ENCODE measurements around the gene VWA2.
A peak's percentile ranks its signal among the peaks of the same experiment; 100 is the strongest.

VWA2 gene

DNA sequence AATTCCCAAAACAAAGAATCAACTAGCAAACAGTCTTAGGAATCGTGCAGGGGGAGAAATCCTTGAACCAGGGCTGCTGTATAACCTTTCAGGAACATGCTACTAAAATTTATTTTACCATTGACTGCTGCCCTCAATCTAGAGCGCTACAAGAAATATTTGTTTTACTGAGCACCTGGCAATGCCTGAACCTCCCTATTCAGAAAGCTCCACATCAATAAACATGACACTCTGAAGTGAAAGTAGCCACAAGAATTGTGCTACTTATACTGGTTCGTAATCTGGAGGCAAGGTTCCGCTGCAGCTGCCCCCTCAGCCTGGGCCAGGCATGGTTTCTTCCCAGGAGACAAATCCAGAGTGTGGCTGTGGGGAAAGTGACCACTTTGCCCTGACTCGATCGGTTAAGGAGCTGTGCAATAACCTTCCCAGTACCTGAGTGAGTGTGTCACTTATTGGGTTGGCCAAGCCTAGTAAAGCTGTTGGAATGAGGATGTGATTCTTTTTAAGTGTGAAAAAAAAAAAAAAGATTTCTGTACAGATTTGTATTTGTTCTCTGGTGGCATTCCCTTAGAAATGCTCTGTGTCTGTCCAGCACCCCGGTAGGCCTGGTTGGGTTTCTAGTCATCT is 7.7 kb downstream of the VWA2 start:
- no peak for DNase-seq

DNA sequence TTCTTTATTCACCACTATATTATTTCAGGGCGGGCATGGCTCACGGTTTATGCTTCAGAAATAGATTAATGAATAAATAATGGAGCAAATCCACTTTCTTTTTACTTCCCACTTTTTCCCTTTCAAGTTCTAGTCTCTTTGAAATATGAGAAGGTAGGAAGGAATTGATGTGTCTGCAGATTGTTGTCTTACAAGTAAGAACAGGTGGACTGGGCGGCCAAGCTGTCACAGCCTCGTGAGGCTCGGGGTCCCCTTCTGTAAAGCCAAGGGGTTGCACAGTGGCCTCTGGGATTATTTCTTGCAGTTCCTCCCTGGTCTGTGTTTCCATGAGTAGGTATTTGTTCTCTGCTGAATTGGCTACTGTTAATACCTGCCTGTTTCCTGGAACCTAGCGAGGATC is 11.2 kb downstream of the VWA2 start:
- DNase-seq, result no peak

DNA sequence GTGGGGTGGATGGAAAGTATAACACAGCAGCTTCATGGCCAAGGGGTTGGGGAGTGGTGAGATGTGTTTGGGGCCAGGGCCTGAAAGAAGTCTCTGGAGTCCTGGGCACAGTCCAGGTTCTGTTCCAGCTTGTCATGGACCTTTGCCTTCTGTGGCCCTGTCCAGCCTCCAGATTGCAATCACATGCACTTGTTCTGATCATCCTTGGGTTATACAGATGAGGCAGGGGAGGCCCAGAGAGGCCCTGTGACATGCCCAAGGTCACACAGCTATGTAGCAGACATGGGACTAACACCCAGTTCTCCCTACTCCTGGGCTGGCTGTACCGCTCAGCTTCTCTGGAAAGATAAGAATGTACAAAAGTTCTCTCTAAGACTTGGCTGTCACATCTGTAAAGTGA is 11.7 kb downstream of the VWA2 start:
- no peak for DNase-seq

DNA sequence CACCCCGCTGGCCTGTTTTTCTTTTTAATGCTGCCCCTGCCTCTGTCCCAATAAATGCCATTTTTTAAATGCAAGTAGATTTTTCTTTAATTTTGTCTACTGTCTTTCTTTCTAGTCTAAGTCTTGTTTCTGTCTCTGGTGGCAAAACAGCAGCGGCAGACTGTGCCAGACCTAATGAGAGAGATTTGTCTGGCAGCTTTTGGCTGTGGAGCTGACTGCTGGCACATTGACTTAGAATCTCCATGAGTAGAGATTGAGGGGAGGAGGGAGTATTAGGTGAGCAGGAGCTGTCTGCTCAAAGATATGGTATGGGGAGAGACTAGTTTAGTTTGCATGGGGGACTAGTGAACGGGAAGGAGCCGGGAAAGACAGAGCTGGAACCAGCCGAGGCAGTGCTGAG is 13.0 kb downstream of the VWA2 start:
- DNase-seq, result no peak

DNA sequence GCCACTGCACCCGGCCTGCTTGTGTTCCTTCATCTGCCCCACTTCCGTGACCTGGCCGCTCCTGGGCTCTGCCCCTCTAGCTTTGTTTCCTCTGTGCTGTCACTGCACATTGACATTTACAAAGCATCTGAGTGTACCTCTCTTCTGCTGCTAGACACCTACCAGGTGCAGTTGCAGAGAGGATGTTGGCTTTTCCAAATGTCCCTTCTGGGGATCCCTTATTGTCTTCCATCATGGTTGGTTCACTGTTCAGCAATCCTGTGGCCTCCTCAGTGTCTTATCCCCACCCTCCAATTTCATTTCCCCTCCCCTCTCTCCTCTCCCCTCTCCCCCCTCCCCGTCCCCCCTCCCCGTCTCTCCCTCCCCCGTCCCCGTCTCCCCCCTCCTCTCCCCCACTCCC is 13.8 kb downstream of the VWA2 start:
- no peak for DNase-seq

DNA sequence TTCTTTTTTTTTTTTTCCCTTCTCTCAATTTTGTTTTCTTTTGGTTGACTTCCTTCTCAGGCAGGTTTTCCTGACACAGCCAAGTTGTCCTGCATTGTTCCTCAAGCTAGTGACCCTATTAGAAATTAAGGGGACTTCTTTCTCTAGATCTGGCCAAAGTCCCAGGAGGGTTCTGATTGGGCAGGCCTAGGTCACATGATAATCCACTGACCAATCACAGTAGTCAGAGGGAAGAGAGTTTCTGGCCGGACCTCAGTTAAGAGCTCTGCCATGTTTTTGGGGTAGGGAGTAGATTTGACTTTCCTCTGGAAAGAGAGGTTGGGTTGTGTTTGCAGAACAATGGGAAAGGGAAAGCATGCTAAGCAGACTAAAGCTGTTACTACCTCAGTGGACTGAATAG is 16.2 kb downstream of the VWA2 start:
- DNase-seq, result no peak

DNA sequence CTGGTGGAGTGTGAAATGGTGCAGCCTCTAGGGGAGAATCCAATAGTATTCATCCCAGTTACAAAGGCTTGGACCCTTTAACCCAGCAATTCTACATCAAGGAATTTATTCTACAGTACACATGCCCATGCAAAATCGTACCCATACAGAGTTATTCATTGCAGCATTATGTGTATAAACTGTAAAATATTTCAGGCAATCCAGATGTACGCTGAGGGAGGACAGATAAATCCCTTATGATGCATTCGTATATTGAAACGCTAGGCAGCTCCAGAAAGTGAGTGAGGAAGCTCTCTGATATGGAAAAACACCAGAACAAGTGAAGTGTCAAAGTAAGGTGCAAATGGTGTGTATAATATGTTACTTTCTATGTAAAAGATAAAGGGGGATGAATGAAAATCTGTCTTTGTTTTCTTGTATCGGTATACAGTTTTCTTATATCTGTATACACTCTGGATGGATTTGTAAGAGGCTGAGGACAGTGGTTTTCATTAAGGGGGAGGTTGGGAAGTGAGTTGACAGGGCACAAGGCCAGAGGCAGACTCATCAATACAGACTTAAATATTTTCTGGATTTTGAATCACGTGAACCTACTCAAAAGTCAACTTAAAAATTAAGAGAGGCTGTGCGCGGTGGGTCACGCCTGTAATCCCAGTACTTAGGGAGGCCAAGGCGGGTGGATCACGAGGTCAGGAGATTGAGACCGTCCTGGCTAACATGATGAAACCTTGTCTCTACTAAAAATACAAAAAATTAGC is 17.1 kb downstream of the VWA2 start:
- no peak for DNase-seq

DNA sequence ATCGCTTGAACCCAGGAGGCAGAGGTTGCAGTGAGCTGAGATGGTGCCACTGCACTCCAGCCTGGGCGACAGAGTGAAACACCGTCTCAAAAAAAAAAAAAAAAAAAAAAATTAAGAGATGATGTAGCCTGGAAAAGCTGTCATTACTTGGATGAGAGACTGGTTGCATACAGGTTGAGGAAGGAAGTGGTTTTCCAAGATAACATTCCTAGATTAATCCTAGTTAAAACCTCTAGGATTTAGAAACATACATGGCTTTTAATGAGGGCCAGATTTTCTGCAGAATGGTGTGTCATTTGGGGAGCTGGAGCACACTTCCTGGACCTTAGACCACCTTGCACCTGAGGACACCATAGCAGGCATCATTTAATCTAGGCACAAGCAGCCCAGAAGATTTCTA is 17.8 kb downstream of the VWA2 start:
- DNase-seq, result peak; percentile 53

DNA sequence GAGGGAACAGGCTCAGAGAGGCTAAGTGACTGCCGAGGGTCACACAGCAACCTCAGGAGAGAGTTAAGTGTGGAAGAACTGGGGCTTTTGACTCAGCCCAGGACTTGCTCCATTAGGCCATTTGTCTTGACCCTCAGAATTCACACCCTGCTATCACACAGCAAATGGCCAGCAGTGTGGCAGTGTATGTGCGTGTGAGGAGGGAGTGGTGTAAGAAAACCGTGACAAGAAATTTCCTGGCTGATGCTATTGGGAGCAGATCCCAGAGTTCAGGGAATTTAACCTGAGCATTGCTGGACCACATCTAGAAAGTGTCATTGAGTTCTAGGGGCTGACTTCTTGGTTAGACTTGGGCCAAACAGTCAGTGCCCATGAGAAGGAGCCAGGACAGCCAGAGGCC is 18.4 kb downstream of the VWA2 start:
- no peak for DNase-seq

DNA sequence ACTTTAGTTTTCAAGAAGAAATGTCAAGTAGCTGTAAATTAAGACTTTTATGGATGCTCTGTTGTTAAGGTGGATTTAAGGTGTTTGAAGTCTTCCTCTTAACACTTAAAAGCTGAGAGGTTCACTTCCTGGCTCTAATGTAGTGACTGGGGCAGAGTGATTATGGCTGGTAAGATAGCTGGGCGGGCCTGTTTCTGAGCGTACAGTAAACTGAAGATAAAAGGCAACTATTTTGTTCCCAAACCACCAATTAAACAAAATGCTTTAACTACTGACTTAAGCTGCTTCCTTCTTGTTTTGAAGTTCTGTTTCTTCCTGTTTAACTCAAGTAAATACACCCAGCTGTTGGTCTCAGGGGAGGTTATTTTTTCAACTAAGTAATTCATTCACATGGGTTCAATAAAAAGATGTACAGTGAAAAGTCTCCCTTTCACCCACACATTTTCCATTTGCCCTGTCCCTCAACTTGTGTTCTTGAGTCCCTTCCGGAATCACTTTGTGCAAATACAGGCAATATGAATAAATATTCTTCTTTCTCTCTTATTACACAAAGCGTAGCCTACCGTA is 19.3 kb downstream of the VWA2 start:
- no peak for DNase-seq

DNA sequence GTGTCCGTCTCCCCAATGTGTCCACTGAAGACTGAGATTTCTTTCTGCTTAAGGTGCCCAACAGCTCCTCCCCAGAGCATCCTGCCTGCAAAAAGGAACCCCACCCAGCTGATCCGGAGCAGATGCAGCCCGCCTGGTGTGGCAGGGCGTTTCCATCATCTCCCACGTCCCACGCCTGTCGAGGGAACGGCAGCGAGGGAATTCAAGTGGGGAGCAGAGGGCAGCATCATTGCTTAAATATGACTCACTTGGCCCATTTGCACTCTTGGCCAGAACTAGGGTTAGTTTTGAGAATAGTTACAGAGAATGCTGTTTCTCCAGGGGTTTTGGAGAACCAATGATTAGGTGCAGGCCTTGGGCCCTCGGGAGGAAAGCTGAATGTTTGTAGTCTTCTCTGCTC is 20.8 kb downstream of the VWA2 start:
- no peak for DNase-seq

DNA sequence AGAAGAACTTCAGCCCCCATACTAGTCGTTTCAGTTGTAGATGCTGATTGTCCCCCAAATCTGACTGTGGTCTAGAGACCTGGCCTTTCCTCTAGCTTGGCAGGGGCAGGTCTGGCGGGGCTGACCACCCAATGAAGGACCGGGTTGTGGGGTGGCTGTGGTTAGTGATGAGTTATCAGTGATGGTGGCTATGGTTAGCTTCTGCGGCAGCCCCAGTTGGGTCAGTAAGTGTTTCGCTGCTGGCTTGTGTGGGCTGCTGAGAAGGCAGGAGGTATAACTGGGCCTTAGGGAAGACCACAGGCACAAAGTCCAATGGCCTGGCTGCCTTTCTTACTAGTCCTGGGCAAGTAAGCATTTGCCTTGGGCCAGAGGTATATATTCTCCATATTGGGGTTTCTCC is 21.3 kb downstream of the VWA2 start:
- no peak for DNase-seq

DNA sequence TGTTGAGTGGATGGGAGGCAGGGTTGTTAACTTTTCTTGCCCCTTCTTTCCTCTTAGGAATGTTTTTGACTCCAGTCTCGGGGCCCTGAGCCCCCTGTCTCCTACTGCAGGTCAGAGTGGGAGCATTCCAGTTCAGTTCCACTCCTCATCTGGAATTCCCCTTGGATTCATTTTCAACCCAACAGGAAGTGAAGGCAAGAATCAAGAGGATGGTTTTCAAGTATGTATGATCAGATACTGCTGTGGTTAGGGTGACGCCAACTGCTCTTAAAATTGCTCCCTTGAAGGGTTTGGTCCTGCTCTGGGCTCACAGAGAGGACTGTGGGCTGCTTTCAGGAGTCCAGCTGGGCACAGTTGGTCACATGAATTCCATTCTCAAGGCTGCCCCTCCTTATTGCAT is 22.0 kb downstream of the VWA2 start:
- DNase-seq, result peak; percentile 55

DNA sequence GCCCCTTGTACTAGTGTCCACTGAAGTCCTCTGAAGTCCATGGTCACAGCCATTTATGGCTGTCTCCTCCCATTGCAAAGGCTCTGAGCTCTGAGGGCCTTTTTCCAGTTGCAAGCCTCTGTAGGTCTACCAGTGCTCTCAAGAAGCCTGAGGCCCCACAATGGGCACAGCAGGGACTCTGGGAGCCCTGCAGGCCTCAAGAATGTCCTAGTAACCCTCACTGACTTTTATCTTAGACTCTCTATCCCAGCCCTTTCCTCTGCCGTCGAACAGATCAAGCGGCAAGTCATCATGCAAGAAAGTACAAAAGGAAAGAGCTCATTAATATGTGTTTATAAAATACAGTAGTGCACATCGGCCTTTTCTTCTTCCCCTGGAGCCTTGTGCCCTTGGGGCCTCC is 23.4 kb downstream of the VWA2 start:
- DNase-seq, result no peak

DNA sequence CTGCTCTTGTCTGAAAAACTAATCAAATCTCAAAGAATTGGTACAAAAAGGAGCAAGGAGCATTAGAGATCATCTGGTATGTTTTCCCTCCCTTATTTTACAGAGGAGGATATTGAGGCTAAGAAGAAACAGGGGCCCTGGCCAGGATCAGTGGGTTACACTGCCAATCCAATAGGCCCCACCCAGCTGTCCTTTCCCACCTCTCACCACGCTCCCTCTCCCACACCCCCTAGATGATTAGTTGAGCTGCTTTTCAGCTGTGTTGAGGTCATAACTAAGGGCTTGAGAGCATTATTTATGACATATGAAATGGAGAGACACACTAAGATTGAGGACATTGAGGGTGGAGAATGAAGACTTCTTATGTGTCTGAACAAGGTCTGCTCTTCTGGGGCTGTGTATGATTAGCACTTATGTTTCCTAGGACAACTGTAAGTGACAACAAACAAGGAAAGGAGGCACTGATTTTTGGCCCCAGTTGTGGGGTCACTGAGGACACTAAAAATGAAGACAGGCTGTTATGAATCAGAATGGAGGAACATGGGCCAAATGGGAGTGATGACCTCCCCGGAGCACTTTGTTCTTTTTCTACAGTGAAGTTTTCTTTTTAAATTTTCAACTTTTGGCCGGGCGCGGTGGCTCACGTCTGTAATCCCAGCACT is 26.5 kb downstream of the VWA2 start:
- DNase-seq, result no peak

DNA sequence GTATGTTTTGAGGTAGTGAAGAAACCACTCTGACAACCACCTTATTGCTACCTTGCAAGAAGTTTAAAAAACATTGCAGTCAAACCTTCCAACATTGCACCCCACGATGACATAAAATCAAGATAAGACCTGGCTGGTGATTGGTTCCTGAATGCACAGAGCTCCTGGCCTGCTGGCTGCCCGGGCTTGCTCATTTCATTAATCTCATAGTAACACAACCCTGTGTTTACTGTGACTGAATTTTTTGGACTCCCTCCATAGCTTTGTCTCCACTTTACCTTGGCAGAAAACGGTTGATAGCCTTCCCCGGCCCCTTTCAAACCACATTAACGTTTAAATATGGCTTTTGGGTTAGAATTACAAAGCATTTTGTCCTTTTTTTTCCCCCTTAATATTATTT is 27.5 kb downstream of the VWA2 start:
- no peak for DNase-seq

DNA sequence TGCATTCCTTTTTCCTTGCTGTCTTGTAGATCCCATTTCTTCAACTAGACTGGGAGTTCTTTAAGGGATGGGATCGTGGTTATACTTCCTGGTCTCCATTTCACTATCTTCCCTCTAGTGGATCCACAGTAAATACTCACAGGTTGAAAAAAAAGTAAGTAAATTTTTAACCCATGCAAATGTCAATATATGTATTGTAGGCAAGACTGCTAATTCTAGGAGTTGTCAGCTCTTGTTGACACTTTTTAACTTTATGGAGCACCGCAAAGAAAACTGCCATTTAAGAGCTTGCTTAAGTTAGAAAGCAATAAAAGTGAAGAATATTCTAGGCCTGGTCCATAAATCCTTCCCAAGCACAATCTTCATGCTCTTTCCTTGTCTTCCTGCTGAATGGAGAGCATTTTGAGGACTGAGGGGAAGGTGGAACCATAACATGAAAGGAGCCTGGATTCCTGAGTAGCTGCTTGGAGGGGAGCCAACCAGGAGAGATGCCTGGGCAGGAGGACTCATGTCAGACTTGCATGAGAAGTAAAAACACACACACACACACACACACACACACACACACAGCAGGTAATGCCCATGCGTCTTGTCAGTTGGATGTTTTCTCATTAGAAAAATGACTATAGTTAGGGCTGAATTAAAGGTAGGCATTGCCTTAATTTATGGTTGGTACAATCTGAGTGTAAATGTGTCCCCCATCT is 32.2 kb downstream of the VWA2 start:
- DNase-seq, result peak; percentile 80

DNA sequence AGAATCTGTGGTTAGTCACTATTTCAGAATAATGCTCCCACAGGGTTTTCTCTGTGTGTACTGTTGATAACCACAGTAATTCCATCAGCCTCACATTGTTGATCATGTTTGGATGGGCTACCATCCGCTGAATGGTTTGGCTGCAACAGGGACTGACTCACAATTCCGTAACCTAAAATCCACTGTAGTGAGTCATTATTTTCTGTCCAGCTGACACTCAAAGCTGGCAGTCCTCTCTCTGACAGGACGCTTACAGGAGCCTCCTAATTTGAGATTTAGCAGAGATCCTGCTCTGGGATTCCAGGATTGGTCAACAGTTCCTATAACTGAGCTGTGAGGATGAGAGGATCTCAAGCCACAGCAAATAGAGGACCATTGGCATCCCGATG is 32.7 kb downstream of the VWA2 start:
- DNase-seq, result peak; percentile 96

DNA sequence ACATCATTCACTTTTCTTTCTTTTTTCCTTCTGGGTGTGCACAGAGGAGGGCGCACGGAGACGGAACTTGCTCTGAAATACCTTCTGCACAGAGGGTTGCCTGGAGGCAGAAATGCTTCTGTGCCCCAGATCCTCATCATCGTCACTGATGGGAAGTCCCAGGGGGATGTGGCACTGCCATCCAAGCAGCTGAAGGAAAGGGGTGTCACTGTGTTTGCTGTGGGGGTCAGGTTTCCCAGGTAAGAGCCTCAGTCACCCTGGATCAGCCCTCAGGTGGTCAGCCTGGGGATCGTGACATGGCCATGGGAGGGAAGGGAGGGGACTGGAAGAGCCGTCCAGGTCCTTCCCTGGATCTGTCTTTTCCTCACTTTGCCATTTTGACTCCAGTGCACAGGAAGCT is 33.6 kb downstream of the VWA2 start:
- DNase-seq, result no peak

DNA sequence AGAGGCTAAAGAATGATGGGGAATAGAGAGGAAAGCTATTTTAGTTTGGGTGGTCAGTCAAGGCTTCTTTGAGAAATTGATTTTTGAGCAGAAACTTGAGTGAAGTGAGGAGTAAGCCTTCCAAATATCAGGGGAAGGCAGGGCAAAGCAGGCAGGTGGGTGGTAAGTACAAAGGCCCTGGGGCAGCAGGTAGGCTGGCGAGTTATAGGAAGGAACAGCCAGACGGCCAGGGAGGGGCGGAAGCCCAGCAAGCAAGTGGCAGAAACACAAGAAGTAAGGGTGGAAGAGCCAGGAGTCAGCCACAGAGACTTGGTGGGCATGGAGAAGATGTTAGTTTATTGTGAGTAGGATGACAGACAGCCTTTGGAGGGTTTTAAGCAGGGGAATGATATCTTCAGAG is 34.9 kb downstream of the VWA2 start:
- no peak for DNase-seq

DNA sequence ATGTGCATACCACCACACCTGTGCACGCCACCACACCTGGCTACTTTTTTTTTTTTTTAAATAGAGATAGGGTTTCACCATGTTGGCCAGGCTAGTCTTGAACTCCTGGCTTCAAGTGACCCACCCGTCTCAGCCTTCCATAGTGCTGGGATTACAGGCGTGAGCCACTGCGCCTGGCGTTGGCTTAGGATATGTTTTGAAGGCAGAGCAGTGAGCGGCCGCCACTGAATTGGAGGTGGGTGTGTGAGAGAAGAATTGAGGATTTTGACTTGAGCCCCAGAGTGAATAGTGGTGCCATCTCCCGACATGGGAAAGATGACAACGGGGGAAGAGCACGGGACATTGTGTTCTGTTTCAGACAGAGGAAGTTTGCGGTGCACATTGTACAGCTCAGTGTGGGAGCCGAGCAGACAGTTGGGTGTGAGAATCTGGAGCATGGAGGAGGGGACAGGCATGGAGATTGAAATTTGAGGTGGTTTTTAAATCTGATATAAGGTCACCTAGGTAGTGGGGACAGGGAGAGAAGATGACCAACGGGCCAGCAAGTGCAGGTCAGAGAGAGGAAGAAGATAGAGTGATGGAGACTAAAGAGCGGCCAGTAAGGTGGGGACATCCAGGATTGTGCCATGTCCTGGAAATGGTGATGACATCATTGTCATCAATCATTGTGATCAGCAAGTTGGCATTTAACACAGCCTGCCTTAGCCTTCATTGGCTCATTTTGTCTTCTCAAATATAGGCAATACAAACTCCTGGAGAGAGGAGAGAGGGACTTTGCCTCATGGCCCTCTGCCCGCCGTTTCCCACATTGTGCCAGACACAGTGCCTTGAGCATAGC is 35.8 kb downstream of the VWA2 start:
- no peak for DNase-seq

DNA sequence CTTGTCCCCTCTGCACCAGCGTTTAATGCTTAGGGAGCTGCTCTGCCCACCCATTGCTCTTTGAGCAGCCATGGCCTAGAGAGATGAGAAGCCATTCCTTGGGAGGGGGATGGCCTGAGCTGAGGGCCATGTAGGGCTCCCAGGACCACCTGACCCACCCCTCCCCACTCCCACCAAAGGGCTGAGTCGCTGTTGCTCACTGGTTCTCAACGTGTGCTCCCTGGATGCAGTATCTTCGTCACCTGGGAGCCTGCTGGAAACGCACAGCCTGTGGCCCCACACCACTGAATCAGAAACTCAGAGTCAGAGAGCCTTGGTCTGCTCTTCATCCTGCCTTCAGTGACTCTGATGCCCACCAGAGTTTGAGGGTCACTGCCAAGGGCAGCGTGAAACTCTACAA is 37.0 kb downstream of the VWA2 start:
- no peak for DNase-seq
